Lower leg skin (tissue), 4 donors: ENCODE data around the gene KCNQ4. TPM values are rescaled to one million over a fixed set of nuclear protein-coding genes. Genes with fewer than 3 reads are reported as not detected.

Source experiments
- DNase-seq, 2 donors: peaks; one replicate each; pipeline ENCODE4 v3.0.0-alpha.2; 2019; ENCODE audit warnings: low spot score in 2 of 2
- H3K4me3 ChIP-seq: fragments of 200-600 bp; sonication (generic); 2 replicates; pipeline ENCODE4 v1.5.1; 2017; ENCODE audit warnings: mild to moderate bottlenecking, low read depth; ENCODE audit not compliant: poor library complexity, severe bottlenecking
- POLR2A ChIP-seq, 2 donors: fragments of 450-650 bp; IDR thresholded peaks; one replicate each; pipeline ENCODE4 v1.6.1; 2016 to 2017; ENCODE audit warnings: antibody characterized with exemption in 2 of 2, mild to moderate bottlenecking in 1 of 2, moderate library complexity in 1 of 2
- WGBS, 2 donors: methylation state at CpG; one replicate each; pipeline ENCODE4 v1.1.5; 2018; 5-methylcytosine and 5-hydroxymethylcytosine counted together
- intact Hi-C: fragments of 100-400 bp; cut with DNase I; formaldehyde crosslinking; loops from one replicate; pipeline ENCODE4 v1.15.0; 2023; ENCODE audit warnings: low total_unique reads
- total RNA-seq, 4 donors: library from RNA; depleted of rRNA; stranded (reverse); fragments of >200 nt; gene quantifications; one replicate each; pipeline ENCODE4 v1.1.0, GENCODE V29; 2016
- TF ChIP-seq, protein P1 (sequence below), 3 donors: fragments of 450-650 bp; IDR thresholded peaks; one replicate each; pipeline ENCODE4 v1.5.1; 2016; ENCODE audit warnings: antibody characterized with exemption in 3 of 3, mild to moderate bottlenecking in 3 of 3, moderate library complexity in 2 of 3

The KCNQ4 gene
- total RNA-seq, 4 donors from 2014 or later = 1.3 to 2.7 (median 2.0) TPM

DNA sequence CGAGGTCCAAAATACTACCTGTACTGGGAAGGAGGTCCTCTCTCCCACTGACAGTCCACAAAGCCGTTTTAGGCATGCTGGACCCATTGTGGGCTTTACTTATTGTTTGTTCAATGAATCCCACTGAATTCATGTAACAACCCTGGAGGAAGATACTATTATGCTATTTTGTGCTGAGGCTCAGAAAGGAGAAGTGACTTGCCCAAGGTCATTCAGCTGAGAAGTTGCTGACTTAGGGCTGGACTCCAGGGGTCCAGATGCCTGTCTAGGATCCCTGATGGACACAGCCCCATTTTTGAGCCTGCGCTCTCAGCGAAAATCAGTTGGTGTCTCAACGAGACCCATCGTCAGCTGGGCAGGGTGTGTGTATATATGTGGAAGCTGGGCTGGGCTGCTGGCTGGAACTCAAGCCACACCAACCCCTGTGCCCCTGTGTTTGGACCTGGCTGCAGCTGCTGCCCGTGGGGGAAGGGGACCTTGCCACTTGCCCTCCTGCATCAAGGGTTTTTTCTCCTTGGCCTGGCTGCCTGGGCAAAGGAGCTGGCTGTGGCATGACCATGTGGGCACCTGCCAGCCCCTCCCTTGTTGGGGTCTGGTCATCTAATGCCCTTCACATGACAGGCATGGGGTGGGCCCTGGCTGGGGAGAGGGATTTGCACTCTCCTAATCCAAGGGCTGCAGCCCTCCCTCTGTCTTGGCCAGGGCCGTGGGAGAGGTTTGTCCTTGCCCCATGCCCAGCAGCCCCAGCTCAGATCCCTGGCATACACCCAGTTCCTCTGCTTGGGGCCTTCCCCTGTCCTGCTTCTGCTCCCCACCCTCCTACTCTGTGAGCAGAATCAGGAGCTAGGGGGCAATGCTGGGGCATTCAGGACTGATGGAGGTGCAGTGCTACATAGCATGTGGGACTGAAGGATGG is 15.0 kb downstream of the KCNQ4 start:
- intact Hi-C loops = no loop called here
- DNase-seq = no peak
- no peak overlapping the region for H3K4me3 ChIP-seq
- TF ChIP-seq POLR2A (IDR thresholded peaks at IDR 0.05) = no peak
- TF ChIP-seq, protein P1, sequence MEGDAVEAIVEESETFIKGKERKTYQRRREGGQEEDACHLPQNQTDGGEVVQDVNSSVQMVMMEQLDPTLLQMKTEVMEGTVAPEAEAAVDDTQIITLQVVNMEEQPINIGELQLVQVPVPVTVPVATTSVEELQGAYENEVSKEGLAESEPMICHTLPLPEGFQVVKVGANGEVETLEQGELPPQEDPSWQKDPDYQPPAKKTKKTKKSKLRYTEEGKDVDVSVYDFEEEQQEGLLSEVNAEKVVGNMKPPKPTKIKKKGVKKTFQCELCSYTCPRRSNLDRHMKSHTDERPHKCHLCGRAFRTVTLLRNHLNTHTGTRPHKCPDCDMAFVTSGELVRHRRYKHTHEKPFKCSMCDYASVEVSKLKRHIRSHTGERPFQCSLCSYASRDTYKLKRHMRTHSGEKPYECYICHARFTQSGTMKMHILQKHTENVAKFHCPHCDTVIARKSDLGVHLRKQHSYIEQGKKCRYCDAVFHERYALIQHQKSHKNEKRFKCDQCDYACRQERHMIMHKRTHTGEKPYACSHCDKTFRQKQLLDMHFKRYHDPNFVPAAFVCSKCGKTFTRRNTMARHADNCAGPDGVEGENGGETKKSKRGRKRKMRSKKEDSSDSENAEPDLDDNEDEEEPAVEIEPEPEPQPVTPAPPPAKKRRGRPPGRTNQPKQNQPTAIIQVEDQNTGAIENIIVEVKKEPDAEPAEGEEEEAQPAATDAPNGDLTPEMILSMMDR (IDR thresholded peaks at IDR 0.05) = no peak
- 81 to 89% methylated on average over 8 of the region's 8 CpGs for WGBS, 2 donors

DNA sequence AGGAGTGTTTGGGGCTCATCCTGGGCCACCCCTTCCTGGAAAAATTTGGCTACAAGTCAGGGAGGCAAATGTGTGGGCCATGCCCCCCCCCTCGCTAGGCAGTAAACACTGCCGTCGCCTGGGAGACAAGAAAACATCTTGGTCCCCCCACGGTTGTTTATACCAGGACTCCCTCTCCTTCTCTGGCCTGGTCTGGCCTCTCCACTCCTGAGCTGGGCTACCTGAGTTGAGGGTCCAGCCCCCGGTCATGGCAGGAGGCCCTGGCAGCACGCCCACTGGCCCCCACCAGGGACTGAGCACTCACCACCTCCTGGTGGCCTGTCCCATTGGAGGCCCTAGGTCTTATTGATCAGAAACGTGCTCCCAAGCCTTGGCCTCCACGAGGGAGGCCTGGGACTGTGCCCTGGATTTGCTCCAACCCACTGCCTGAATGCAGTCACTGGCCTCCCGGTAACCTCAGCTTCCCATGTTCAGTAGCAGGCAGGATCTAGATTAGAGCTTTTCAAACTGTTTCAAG is 15.8 kb downstream of the KCNQ4 start:
- intact Hi-C loops = no loop called here
- DNase-seq = no peak
- no peak overlapping the region for H3K4me3 ChIP-seq
- TF ChIP-seq, protein P1 (IDR thresholded peaks at IDR 0.05) = no peak
- 33 to 47% methylated on average over 9 of the region's 9 CpGs for WGBS, 2 donors

GRCh38 chr1:40801742-40802077 is 18.1 kb downstream of the KCNQ4 start:
- intact Hi-C loops = no loop called here
- 74 to 88% methylated on average over 3 of the region's 3 CpGs for WGBS, 2 donors
- no peak for TF ChIP-seq POLR2A (IDR thresholded peaks at IDR 0.05)
- TF ChIP-seq, protein P1 (IDR thresholded peaks at IDR 0.05) = no peak
- no peak for DNase-seq
- no peak overlapping the region for H3K4me3 ChIP-seq

DNA sequence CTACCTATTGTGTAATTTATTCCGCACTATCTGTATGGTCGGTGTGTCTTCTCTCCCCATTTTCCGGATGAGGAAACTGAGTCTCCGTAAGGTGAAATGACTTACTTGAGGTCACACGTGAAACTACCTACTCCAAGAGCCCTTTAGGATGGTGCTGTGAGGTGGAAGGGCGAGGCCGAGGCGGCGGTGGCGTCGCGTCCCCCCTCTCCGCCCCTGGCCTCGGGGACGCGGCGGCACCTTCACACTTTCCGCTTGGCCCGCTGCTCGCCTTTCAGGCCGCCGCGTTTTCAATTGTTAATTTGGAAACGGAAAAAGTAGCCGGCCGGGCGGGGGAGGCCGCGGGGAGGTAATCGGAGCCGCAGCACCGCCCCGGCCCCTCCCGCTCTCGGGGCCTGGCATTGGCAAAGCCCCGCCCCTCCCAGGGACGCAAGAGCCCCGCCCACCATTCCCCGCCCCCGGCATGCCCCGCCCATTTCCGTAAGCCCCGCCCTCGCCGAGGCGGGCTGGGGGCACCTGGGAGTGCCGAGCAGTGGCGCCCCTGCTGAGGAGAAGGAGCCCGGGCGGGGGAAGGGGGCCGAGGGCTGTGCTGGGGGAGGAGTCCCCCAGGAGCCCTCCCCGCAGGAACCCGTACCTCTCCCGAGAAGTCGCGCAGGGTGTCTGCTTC is 18.6 kb downstream of the KCNQ4 start:
- no peak for TF ChIP-seq POLR2A (IDR thresholded peaks at IDR 0.05)
- TF ChIP-seq, protein P1 (IDR thresholded peaks at IDR 0.05) = no peak
- WGBS, 2 donors = 5 to 8% methylated on average over 42 to 54 of the region's 56 CpGs
- intact Hi-C loops = no loop called here
- DNase-seq = peak; percentile 67 to 95
- H3K4me3 ChIP-seq = no peak overlapping the region

- TF ChIP-seq, protein P1 (IDR thresholded peaks at IDR 0.05) = no peak
- no peak for TF ChIP-seq POLR2A (IDR thresholded peaks at IDR 0.05)
- H3K4me3 ChIP-seq = no peak overlapping the region
- WGBS, 2 donors = 52 to 53% methylated on average over 4 of the region's 4 CpGs
- intact Hi-C loops = no loop called here
- no peak for DNase-seq
Measured at GRCh38 chr1:40802742-40803113, 19.1 kb downstream of the KCNQ4 start.
